ENCODE data around the gene PACRGL.

PACRGL gene

DNA sequence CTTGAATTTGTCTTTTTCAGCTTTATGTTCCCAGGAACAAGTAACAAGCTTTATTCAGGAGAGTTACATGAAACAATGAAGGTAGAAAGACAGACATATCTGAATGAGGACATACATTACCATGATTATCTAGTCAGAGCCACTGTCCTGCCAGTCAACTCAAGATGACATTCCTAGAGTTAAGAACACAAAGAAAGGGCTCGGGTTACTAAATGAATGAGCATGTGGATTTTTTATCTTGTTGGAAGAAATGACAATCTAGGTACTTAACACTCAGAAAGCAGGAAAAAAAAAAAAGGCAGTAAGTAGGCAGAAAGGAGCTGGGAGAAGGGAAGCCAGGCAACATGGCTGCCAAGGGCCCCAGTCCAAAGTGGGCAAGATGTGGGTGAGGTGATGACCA is 28.0 kb upstream of the PACRGL start:
- TF ChIP-seq, protein P1, sequence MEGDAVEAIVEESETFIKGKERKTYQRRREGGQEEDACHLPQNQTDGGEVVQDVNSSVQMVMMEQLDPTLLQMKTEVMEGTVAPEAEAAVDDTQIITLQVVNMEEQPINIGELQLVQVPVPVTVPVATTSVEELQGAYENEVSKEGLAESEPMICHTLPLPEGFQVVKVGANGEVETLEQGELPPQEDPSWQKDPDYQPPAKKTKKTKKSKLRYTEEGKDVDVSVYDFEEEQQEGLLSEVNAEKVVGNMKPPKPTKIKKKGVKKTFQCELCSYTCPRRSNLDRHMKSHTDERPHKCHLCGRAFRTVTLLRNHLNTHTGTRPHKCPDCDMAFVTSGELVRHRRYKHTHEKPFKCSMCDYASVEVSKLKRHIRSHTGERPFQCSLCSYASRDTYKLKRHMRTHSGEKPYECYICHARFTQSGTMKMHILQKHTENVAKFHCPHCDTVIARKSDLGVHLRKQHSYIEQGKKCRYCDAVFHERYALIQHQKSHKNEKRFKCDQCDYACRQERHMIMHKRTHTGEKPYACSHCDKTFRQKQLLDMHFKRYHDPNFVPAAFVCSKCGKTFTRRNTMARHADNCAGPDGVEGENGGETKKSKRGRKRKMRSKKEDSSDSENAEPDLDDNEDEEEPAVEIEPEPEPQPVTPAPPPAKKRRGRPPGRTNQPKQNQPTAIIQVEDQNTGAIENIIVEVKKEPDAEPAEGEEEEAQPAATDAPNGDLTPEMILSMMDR (IDR thresholded peaks at IDR 0.05; ENCODE audit: insufficient read depth, low read length, poor library complexity, severe bottlenecking): no peak
- no peaks in the 10 kb centered on the region for H3K36me3 ChIP-seq (ENCODE audit: control insufficient read depth, insufficient read depth, low read length)
- H3K4me3 ChIP-seq (replicated peaks; ENCODE audit: low read depth, low read length): no peak overlapping the region
- DNase-seq (ENCODE audit: extremely low read depth, insufficient read length): no peak
- H3K27me3 ChIP-seq (replicated peaks; ENCODE audit: control insufficient read depth, insufficient read depth, low read length): no peaks in the 10 kb centered on the region

DNA sequence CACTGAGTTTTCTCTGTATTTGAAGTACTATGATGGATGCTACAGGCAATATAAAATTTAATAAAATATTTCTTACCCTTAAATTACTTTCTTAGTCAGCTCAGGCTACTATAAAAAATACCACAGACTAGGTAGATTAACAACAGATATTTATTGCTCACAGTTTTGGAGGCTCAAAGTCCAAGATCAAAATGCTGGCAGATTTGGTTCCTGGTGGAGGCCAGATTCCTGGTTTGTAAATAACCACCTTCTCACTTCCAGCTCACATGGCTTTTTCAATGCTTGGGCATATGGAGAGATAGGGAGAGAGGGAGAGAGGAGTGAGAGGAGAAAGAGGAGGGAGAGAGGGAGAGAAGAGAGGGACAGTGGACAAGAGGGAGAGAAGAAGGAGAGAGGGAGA is 24.5 kb upstream of the PACRGL start:
- DNase-seq (ENCODE audit: extremely low read depth, insufficient read length): no peak
- Histone ChIP-seq H3K27me3 (replicated peaks; ENCODE audit: control insufficient read depth, insufficient read depth, low read length) (no peaks in the 10 kb centered on the region), H3K36me3 (ENCODE audit: control insufficient read depth, insufficient read depth, low read length) (no peaks in the 10 kb centered on the region), H3K4me3 (replicated peaks; ENCODE audit: low read depth, low read length) (no peak overlapping the region)
- TF ChIP-seq, protein P1 (IDR thresholded peaks at IDR 0.05; ENCODE audit: insufficient read depth, low read length, poor library complexity, severe bottlenecking): no peak

DNA sequence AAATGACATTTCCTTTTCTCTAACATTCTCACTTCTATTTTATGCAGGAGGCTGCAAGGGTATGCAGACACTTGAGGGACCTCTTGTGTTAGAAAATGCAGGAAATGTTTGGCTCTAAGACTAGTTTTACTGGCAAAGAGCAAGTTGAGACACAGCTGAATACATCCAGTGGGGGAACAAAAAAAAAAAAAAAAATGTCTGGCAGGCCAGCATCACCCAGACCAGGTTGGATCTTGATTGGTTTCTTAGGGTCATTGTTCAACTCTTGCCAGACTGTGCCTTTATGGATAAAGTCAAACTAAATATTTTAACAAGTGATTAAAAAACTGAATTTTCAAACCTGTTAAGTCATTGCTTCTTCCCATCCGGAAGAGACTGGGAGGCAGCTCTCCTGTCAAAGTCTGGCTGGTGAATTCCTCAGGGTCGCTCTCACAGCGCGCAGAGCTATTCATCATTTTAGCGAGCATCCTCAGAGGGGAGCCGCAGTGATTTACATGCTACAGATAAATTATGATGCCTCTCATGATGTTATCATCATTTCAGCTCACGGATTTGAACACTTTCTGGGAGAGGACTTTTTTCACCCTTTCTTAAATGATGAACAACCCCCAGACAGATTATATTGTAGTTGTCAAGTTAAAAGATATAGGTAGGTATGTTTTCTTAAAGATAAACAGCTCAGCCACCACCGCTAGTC is 23.6 kb upstream of the PACRGL start:
- TF ChIP-seq, protein P1 (IDR thresholded peaks at IDR 0.05; ENCODE audit: insufficient read depth, low read length, poor library complexity, severe bottlenecking): no peak
- H3K27me3 ChIP-seq (replicated peaks; ENCODE audit: control insufficient read depth, insufficient read depth, low read length): no peaks in the 10 kb centered on the region
- no peaks in the 10 kb centered on the region for H3K36me3 ChIP-seq (ENCODE audit: control insufficient read depth, insufficient read depth, low read length)
- no peak overlapping the region for H3K4me3 ChIP-seq (replicated peaks; ENCODE audit: low read depth, low read length)
- no peak for DNase-seq (ENCODE audit: extremely low read depth, insufficient read length)

DNA sequence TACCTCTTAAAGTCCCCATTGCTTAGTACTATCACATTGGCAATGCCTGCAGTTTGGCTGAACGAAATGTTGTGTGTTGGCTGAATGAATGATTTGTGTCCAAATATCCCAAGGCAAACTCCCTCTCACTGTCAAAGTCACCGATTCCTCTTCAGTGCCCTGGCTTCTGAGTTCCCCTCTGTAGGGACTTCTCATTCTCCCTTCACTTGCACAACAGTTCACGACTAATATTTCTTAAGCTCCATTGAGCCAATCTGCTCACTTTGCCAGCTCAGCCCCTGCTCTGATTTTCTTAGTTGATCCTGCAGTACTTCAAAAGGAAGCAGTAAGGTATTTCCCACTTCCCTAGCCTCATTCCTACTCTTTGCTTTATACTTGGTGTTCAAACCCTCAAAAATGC is 21.9 kb upstream of the PACRGL start:
- TF ChIP-seq, protein P1 (IDR thresholded peaks at IDR 0.05; ENCODE audit: insufficient read depth, low read length, poor library complexity, severe bottlenecking): no peak
- Histone ChIP-seq H3K4me3 (replicated peaks; ENCODE audit: low read depth, low read length) (no peak overlapping the region), H3K36me3 (ENCODE audit: control insufficient read depth, insufficient read depth, low read length) (no peaks in the 10 kb centered on the region), H3K27me3 (replicated peaks; ENCODE audit: control insufficient read depth, insufficient read depth, low read length) (no peaks in the 10 kb centered on the region)
- no peak for DNase-seq (ENCODE audit: extremely low read depth, insufficient read length)

DNA sequence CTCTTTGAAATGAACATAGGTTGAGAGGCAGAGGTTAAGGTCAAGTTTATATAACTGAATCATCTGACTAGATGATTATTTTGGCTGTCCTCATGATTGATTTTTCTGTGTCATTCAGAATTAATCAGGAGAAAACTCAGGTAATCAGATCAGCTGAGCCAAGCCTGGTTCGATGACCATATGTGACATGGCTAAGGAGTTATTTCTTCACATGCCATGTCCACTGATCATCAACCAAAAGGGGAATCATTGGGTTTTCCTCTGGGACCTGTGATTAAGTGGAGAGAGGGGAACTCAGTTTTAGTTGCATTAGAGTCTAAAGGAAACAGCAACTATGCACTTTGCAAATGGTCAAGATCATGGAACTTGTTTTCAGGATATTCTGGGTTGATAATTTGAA is 20.3 kb upstream of the PACRGL start:
- Histone ChIP-seq H3K36me3 (ENCODE audit: control insufficient read depth, insufficient read depth, low read length) (no peaks in the 10 kb centered on the region), H3K4me3 (replicated peaks; ENCODE audit: low read depth, low read length) (no peak overlapping the region), H3K27me3 (replicated peaks; ENCODE audit: control insufficient read depth, insufficient read depth, low read length) (no peaks in the 10 kb centered on the region)
- no peak for DNase-seq (ENCODE audit: extremely low read depth, insufficient read length)
- TF ChIP-seq, protein P1 (IDR thresholded peaks at IDR 0.05; ENCODE audit: insufficient read depth, low read length, poor library complexity, severe bottlenecking): no peak

DNA sequence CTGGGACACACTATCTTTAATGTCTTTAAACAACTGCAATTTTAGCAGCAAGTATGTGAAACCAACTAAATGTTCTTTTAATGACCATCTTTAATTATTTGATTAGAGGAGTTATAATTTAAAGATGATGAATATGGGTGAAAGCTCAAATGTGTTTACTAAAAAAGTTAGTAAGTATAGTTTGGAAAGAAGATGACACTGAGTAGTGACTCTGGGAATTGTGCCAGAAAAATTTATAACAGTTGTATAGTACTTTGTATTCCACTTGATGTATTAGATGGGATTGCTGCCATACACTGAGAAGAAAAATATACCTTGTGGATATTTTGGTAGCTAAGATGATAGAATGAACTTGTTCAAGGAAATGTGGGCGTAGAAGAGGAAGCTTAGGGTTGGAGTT is 19.5 kb upstream of the PACRGL start:
- DNase-seq (ENCODE audit: extremely low read depth, insufficient read length): no peak
- TF ChIP-seq, protein P1 (IDR thresholded peaks at IDR 0.05; ENCODE audit: insufficient read depth, low read length, poor library complexity, severe bottlenecking): no peak
- no peak overlapping the region for H3K4me3 ChIP-seq (replicated peaks; ENCODE audit: low read depth, low read length)
- H3K27me3 ChIP-seq (replicated peaks; ENCODE audit: control insufficient read depth, insufficient read depth, low read length): no peaks in the 10 kb centered on the region
- no peaks in the 10 kb centered on the region for H3K36me3 ChIP-seq (ENCODE audit: control insufficient read depth, insufficient read depth, low read length)
